GM21367 (cell line): ENCODE measurements around the gene TTC38.
"Not testable (repeated sequence)": the region's sequence is repeated elsewhere in the genome, so short reads cannot be mapped to it uniquely, and the experiment has no call there.

ENCODE experiments used
- ATAC-seq: cut with Tn5 transposase; IDR thresholded peaks from one replicate; pipeline ENCODE4 v1.9.1; 2021; ENCODE audit not compliant: unreplicated experiment

Gene TTC38

GRCh38 chr22:46295277-46295971 is 27.6 kb downstream of the TTC38 start:
- no peak for ATAC-seq

GRCh38 chr22:46296257-46297150 is 28.7 kb downstream of the TTC38 start, which contains the start of gene GTSE1:
TSS of gene GTSE1 (plus strand) at chr22:46296870. CDS start at chr22:46297401, 531 bp downstream.
- peak; percentile 80 for ATAC-seq

- peak; percentile 4 for ATAC-seq
Observed at GRCh38 chr22:46297151-46297812, 29.5 kb downstream of the TTC38 start.

- ATAC-seq, result no peak
Observed at GRCh38 chr22:46299101-46299500, 31.3 kb downstream of the TTC38 start.

GRCh38 chr22:46300491-46300890 is 32.7 kb downstream of the TTC38 start:
- no peak for ATAC-seq

- ATAC-seq, result no peak
Observed at GRCh38 chr22:46303347-46303965, 35.6 kb downstream of the TTC38 start.

- no peak for ATAC-seq
Observed at GRCh38 chr22:46308283-46308988, 40.6 kb downstream of the TTC38 start.

- ATAC-seq, result no peak
Observed at GRCh38 chr22:46309526-46310085, 41.8 kb downstream of the TTC38 start.

- ATAC-seq, result no peak
Observed at GRCh38 chr22:46312056-46312455, 44.2 kb downstream of the TTC38 start.

- ATAC-seq, result not testable (repeated sequence)
Observed at GRCh38 chr22:46312848-46313247, 45.0 kb downstream of the TTC38 start.

GRCh38 chr22:46315976-46316375 is 48.2 kb downstream of the TTC38 start:
- no peak for ATAC-seq

- no peak for ATAC-seq
Observed at GRCh38 chr22:46317646-46318045, 49.8 kb downstream of the TTC38 start.

GRCh38 chr22:46318576-46318975 is 50.8 kb downstream of the TTC38 start:
- no peak for ATAC-seq

GRCh38 chr22:46319319-46319718 is 51.5 kb downstream of the TTC38 start:
- ATAC-seq, result no peak

- no peak for ATAC-seq
Observed at GRCh38 chr22:46320166-46320710, 52.4 kb downstream of the TTC38 start.

GRCh38 chr22:46320716-46321386 is 53.0 kb downstream of the TTC38 start:
- ATAC-seq, result no peak

GRCh38 chr22:46322711-46323110 is 54.9 kb downstream of the TTC38 start:
- ATAC-seq, result no peak

GRCh38 chr22:46323162-46323561 is 55.4 kb downstream of the TTC38 start:
- ATAC-seq, result no peak

- no peak for ATAC-seq
Observed at GRCh38 chr22:46326066-46326680, 58.4 kb downstream of the TTC38 start.
